GM04504 (cell line): Measurements from ENCODE around the gene B3GALT5.

Experiments used
- DNase-seq: peaks from one replicate; pipeline ENCODE4 v3.0.0-alpha.2; 2012; ENCODE audit warnings: low read depth

Gene B3GALT5

GRCh38 chr21:39604951-39605350 is 7.8 kb upstream of the B3GALT5 start:
- no peak for DNase-seq

GRCh38 chr21:39610703-39611102 is 2.0 kb upstream of the B3GALT5 start:
- DNase-seq: no peak

GRCh38 chr21:39611551-39612190 is 1.1 kb upstream of the B3GALT5 start:
- no peak for DNase-seq

GRCh38 chr21:39613041-39613934 is 548 bp downstream of the B3GALT5 start:
- no peak for DNase-seq

GRCh38 chr21:39616211-39616772 is 3.6 kb downstream of the B3GALT5 start:
- no peak for DNase-seq

- no peak for DNase-seq
Observed at GRCh38 chr21:39620856-39621255, 8.1 kb downstream of the B3GALT5 start.

GRCh38 chr21:39625211-39625895 is 12.6 kb downstream of the B3GALT5 start:
- no peak for DNase-seq

- DNase-seq: no peak
Observed at GRCh38 chr21:39628385-39628784, 15.6 kb downstream of the B3GALT5 start.

- DNase-seq: peak; percentile 20
Observed at GRCh38 chr21:39630191-39630591, 17.5 kb downstream of the B3GALT5 start.

GRCh38 chr21:39630827-39631226 is 18.1 kb downstream of the B3GALT5 start:
- DNase-seq: no peak

- no peak for DNase-seq
Observed at GRCh38 chr21:39631842-39632562, 19.3 kb downstream of the B3GALT5 start.

- peak; percentile 24 for DNase-seq
Observed at GRCh38 chr21:39632796-39633442, 20.2 kb downstream of the B3GALT5 start.

GRCh38 chr21:39633770-39634181 is 21.0 kb downstream of the B3GALT5 start:
- peak; percentile 93 for DNase-seq

- no peak for DNase-seq
Observed at GRCh38 chr21:39634507-39634906, 21.8 kb downstream of the B3GALT5 start.

GRCh38 chr21:39637197-39637970 is 24.6 kb downstream of the B3GALT5 start:
- DNase-seq: no peak

GRCh38 chr21:39637971-39638240 is 25.2 kb downstream of the B3GALT5 start:
- DNase-seq: no peak

- no peak for DNase-seq
Observed at GRCh38 chr21:39638281-39638680, 25.5 kb downstream of the B3GALT5 start.

- no peak for DNase-seq
Observed at GRCh38 chr21:39640754-39641153, 28.0 kb downstream of the B3GALT5 start.

GRCh38 chr21:39641827-39642450 is 29.2 kb downstream of the B3GALT5 start:
- no peak for DNase-seq

- no peak for DNase-seq
Observed at GRCh38 chr21:39644062-39644560, 31.4 kb downstream of the B3GALT5 start.
